Inferior parietal cortex (tissue), 1 donor: ENCODE data around the gene PIK3R3.

ENCODE experiments used
- DNase-seq: peaks from one replicate; pipeline ENCODE4 v3.0.0-alpha.2; 2016; ENCODE audit errors: extremely low spot score

PIK3R3 gene

DNA sequence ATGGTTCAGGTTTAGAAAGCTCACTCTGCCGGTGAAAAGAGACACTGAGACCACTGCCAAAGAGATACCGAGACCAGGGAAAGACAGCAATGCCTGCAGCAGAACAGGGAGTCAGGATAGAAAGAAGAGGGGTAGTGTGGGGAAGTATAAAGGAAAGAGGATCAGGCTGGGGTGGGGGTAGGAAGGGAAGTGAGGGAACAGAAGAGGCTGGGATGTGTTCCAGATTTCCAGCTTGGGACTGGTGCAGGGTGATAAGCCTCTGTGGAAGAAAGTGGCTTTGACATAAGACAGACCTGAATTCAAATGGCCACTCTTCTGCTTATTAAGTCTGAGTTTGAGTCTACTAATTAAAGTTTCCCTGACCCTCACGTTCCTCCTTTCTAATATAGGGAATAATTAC, 105.9 kb downstream of the PIK3R3 start:
- DNase-seq, result no peak

DNA sequence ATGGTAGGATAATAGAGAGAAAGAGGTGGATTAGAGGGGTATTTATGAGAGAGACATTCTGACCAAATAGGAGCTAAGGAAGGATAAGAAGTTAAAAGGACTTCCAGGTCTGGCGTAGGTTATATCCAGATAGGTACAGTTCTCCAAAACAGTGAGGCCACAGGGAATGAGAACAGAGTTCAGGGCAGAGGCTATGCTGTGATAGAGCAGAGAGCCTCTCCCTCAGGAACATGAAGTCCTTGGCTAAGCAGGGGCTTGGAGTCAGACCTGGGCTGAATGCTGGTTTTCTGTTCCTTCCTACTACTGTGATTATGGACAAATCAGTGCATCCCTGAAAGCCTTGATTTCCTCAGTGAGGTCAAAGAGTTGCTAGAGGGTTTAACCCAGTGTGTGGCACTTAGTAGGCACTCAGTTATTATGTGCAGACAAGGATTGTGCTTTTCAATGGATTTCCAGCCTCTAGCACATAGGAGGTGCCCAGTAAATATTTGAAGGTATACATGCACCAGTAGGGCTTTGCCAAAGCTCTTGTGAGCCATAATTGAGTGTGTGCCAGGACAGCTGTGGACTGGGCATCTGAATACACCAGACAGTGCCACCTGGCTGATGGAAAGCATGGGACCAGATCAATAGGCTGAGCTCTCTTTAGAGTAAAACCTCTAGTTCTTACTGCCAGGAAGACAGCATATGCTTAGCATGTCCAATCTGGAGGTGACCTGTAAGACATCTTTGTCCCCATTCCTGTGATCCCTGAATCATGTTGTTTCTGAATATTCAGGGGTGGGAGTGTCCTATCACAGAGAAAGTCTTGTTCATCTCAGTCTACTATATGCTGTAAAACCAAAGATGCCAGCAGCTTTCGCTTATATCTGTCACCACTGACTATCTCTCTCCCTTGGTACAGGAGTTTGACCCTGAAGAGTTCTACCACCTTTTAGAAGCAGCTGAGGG, 111.1 kb downstream of the PIK3R3 start:
- no peak for DNase-seq

DNA sequence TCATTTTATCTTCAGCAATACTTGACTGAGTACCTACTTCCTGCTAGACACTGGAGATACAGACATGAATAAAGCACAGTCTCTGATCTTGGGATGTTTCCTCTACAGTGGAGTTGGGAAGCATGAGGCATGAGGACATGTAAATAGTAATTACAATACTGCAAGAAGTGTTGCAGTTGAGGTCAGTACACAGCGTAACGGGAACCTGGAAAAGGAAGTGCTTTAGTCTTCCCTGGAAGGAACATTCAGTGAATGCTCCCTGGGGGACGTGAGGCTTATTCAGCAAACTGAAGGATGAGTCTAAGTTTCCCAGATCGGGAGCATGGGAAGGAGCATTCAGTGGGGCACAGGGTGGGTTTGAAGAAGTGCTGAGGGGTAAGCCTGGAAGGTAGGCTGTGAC, 112.4 kb downstream of the PIK3R3 start:
- no peak for DNase-seq

DNA sequence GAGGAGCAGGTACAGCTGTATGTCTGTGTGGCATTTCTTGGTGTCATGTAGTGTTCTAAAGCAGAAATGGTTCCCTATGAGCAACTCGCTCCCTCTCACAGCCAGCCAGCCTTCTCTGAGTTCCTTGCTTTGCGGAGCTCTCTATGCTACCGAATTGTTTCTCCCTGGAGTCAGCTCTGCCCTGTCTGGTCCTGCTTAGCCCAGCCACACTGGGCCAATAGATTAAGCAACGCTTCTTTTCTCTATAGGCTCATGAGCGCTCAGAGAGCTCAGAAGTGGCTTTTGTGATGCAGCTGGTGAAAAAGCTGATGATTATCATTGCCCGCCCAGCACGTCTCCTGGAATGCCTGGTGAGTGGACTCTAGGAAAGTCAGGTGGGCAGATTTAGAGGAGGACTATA, 113.1 kb downstream of the PIK3R3 start:
- DNase-seq, result no peak

DNA sequence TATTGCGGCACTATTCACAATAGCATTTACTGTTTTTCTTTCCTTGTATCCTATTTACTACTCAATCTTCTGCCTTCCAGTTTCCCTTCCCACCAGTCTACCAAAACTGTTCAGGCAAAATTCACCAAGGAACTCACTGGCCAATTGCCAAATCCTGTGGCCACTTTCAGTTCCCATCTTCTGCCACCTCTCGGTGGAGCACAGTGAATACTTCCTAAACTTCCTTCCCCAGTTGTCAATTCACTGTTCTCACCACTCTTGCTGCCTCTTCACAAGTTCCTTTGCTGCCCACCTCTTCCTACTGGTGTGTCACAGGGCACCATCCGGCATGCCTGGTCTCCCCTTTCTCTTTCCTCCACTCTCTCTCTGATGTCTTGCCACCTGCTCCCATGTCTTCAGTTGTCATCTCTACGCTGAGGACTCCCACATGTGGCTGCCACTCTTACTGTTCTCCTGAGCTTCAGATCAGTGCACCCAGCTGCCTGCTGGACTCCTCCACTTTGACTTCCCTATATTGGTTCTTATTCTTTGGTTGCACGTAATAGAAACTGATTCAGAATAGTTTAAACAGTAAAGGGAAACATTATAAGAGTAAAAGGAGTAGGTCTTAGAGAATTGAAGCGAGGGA, 114.4 kb downstream of the PIK3R3 start:
- no peak for DNase-seq

DNA sequence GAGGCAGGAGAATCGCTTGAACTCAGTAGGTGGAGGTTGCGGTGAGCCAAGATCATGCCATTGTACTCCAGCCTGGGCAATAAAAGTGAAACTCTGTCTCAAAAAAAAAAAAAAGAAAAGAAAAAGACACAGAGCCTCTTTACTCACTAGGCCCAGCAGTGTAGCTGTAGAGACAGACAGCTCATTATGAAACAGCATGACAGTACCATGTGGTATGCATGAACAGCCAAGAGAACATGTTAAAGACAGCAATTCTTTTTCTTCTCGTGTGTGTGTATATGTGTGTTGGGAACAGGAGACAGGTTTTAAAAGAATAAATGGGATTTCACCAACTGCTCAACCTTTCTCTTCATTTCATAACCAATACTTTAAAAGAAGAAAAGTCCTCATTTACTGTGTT, 118.8 kb downstream of the PIK3R3 start:
- no peak for DNase-seq

DNA sequence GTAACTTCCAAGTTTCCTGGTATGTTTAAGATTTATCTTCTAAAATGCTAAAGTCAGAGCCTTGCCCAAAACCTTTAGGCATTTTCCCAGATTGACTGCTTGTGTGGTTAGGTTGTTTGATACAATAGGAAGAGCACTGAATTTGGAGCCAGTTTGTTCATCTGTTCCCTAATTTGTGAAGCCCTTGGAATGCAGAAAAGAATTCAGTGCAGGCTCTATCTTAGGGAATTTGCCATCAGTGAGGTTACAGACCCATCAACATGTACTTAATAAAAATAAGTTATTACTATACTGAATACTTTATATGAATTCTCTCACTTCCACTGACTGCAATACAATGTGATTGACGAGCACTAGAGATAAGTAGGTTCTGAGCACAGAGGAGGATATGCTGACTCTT, 120.2 kb downstream of the PIK3R3 start:
- DNase-seq, result no peak

DNA sequence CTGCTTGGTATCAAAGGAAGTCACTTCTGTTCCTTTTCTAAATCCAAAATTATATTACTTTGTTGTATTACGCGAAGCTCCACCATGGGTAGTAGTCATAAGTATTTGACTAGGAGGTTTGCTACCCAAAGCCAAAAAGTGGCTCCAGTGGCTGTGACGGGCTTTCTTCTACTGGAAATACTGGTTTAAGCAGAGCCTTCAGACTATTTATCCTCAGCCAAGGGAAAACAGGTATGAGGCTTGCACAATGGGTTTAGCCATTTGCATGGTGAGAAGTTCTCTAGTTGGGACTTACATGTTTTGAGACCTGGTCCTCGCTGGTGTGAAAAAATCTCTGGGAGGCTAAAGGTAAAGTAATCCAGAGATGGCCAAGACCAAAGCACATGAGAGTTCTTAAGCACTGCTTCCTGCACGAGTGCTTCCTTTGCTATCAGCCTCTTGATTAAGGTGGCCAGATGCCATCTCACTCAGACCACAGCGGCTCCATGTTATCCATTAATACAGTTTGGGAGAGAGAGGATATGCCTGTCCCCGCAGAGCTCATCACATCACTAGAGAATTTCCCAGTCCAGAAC, 121.2 kb downstream of the PIK3R3 start:
- no peak for DNase-seq

DNA sequence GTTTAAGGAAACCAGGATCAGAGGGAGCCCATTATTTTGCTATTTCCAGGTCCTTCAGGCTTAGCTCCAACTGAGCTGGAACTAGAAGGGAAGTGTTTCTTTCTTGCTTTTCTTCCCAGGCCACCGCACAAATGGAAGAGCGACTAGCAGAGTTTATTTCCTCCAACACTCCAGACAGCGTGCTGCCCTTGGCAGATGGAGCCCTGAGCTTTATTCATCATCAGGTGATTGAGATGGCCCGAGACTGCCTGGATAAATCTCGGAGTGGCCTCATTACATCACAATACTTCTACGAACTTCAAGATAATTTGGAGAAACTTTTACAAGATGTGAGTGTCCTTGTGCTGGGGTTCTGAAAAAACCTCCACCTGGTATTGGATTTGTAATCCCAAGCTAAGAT, 121.8 kb downstream of the PIK3R3 start:
- no peak for DNase-seq

DNA sequence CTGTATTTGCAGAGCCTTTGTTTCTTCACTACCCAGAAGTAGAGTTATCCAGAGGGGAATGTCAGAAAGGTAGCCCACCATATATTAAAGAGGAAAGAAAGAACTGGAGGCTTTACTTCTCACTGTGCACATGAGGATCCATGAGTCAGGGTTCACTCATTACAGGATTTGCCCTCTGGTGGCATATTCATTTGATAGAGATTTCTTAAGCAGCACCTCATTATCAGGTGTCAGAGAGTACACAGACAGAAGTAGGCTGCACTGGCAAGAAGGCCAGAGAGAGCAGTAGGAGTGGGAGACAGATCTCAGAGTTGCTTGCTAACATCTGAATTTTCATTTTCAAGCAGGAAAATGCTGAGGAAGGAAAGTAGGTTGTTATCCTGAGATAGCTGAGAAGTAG, 123.8 kb downstream of the PIK3R3 start:
- DNase-seq, result no peak

DNA sequence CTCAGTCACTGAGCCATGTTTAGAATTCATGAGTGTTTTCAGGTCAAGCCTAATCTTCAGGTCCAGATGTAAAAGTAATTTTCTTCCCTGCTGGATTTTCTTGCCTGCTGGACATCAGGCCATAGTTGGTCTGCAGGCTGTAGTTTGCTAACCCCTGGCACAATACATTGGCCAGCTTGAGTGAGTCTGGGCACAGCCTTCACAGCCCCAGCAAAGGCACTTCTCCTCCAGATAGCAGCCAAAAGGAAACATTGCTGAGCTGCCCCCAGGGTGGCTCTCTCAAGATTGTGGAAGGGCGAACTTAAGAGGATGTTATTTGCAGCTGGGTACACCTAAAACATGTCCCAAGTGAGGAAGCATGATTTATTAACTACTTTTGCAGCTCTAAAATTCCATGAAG, 126.8 kb downstream of the PIK3R3 start:
- DNase-seq, result no peak

DNA sequence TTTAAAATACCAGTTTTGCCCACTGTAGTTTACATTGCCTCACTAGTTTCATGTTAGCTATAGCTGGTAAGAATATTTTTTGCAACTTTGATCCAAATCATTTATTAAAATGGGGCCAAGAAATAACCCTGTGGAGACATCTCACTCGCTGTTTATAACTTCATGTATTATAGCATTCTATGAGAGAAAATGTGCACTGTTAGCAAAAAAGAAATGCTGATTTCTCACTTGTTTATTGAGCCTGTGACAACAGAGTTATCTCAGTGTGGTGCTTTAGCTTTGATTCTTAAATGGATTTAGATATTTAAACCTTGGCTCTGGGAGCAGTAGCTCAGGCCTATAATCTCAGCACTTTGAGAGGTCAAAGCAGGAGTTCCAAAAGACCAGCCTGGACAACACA, 127.9 kb downstream of the PIK3R3 start:
- DNase-seq, result no peak

DNA sequence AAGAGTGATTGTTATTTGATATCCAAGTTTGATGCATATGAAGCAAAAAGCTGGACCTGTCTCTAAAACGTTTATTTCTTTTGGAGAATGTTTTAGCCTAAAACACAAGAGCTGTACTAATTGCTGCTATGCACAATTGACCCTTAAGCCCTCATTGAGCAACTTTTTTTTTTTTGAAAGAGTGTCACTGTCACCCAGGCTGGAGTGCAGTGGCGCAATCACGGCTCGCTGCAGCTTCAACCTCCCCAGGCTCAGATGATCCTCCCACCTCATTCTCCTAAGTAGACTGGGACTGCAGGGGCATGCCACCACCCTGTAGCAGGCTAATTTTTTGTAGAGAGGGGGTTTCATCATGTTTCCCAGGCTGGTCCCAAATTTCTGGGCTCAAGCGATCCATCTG, 129.1 kb downstream of the PIK3R3 start:
- no peak for DNase-seq

DNA sequence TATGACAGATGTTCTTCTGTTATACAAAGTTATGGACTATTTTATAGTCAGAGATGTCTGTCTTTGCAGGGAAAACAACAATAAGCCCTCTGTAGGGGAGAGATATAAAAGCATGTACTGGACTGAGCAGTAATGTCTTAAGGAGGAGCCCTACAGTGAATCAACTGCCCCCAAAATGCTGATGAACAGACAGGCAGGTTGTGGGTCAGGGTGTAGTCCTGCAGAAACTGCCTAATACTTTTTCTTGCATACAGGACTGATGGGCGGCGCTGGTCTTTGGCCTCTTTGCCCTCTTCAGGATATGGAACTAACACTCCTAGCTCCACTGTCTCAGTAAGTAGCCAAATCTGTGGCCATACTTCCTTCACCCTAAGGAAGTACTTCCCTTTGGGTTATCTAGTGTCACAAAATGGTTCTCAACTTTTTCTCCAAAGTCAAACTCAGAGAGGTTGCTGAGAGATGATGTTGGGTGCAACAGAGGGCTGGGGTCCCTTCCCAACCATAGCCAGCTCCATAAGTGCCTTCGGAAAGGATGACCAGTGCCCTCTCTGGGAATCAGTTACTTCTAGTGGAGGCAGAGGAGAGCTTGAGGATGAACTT, 129.8 kb downstream of the PIK3R3 start:
- DNase-seq, result no peak

DNA sequence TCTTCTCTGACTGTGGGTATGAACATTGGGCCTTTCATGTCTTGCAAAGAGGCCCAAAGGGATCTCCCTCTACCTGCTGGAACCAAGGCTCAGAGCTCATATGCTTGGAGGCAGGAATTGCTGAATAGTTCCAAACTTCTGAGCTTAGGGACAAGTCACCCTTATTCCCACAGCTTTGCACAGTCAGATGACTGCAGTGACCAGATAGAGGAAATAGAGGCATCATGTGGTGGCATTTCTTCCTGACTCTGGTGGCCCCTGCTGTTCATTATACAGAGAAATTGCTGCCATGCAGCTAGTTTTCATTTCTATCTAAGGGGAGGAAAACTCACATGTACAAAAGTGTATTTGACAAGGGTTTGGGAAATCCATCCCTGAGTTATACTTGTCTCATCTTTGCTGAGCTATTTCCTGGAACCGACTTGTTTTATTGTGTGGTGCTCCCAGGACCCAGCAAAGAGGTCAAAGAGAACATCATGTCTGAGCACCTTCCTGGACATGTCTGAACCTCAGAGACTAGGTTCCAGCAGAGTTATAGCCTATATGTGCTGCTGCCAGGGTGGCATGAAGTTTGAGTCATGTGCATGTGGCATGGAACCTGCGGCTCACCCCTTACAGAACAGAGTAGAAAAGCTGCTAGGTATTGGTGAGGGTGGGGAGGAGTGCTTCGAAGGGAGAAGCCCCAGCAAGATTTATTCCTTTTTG, 131.2 kb downstream of the PIK3R3 start:
- no peak for DNase-seq

DNA sequence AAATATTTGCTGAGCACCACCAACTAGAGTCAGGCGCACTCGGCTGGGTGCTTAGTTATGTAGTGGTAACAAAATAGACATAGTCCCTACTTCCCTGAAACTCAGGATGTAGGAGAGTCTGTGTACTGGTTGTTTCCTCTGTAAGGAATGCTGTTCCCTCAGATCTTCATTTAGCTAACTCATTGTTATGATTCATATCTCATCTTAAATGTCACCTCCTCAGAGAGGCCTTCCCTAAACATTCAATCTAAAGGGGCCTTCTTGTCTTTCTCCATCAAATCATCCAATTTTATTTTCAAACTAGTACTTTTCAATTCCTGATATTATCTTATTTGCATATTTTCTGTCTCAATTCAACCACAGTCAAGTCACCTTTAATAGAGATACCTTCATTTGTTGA, 132.9 kb downstream of the PIK3R3 start:
- no peak for DNase-seq

DNA sequence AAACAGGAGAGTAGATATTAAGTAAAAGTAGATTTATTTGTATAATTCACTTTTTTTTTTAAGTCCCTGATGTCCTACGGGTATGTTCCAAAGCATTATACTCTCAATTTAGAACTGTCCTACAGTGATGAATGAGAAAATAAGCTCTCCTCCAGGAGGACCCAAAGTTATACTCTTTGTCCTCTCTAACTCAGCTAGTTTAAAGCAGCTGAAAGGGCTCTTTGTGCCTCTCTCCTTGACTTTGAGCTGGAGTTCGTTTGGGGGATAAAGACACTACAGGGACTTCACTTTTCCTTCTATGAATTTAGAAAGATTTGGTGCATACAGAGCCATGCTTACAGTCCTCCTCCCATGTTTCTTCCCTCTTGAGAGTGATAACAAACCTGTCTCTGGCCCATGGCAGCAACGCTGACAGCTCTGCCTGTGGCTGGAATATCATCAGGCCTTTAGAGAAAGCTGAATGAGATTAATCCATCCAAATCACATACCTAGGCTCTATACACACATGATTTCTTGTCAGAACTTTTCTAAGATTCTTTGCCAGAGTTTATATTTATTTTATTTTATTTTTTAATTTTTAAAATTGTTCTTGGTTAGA, 134.3 kb downstream of the PIK3R3 start:
- no peak for DNase-seq

DNA sequence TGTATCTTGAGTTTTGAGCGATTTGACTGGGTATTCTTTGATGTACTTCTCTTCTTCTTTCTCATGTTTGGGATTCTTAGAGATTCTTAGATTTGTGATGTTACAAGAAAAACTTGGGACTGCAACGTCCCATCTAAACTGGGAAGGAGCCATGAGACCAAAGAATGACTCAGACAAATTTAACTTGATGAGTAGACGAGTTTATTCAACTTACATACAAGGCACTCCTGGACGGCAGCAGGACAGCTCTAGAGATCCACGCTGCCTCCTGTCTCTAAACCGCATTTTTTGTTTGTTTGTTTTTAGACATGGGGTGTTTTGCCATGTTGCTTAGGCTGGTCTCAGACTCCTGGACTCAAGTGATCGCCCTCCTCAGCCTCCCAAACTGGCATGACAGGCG, 137.1 kb downstream of the PIK3R3 start:
- no peak for DNase-seq

DNA sequence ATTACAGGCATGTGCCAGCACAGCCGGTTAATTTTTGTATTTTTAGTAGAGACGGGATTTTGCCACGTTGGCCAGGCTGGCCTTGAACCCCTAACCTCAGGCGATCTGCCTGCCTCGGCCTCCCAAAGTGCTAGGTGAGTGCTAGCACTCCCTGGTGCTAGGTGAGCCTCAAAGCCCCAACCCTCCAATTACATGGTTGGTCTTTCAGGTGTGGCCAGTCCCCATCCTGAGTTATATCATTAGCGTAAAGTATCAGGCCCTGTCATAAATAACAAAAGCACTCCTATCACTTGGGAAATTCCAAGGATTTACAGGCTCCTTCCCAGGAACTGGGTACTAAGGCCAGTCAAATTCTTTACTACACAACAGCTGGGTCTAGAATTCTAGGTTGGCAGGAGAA, 138.0 kb downstream of the PIK3R3 start:
- DNase-seq, result no peak
